Ovary (tissue), 9 donors: ENCODE data around the gene GSG1L. TPM values are rescaled to one million over a fixed set of nuclear protein-coding genes. Genes with fewer than 3 reads are reported as not detected.

ENCODE experiments used
- DNase-seq, 5 donors: peaks; one replicate each; pipeline ENCODE4 v3.0.0-alpha.2; 2019 to 2020
- H3K27ac ChIP-seq, 2 donors: fragments of 200-600 bp; one replicate each; pipeline versions ENCODE4 v1.5.1 to v1.8.0; 2019 to 2022
- H3K27me3 ChIP-seq: fragments of 200-600 bp; one replicate; pipeline ENCODE4 v1.8.0; 2022
- H3K36me3 ChIP-seq: fragments of 200-600 bp; sonication (generic); one replicate; pipeline ENCODE4 v1.5.1; 2019
- H3K4me1 ChIP-seq: one replicate; pipeline ENCODE4 v1.8.1; 2013; ENCODE audit warnings: mild to moderate bottlenecking, moderate library complexity; ENCODE audit not compliant: insufficient read depth
- H3K4me3 ChIP-seq: fragments of 200-600 bp; sonication (generic); one replicate; pipeline ENCODE4 v1.5.1; 2017
- H3K9me3 ChIP-seq, 2 donors: fragments of 200-600 bp in 1 of 2; sonication (generic) in 1 of 2; one replicate each; pipeline versions ENCODE4 v1.5.1 to v1.8.1; 2013 to 2019; ENCODE audit warnings: mild to moderate bottlenecking in 1 of 2, moderate library complexity in 1 of 2
- EP300 ChIP-seq: sonication (generic); formaldehyde crosslinking; IDR thresholded peaks from one replicate; pipeline ENCODE4 v1.6.1; 2017; ENCODE audit warnings: antibody characterized with exemption
- POLR2A ChIP-seq: fragments of 450-650 bp; IDR thresholded peaks from one replicate; pipeline ENCODE4 v1.6.1; 2017; ENCODE audit warnings: antibody characterized with exemption, mild to moderate bottlenecking, moderate library complexity
- WGBS, 3 donors: extraction: QIAGEN DNeasy Blood & Tissue Kit in 1 of 3; methylation state at CpG; one replicate each; pipeline versions ENCODE4 v1.1.5 to v1.1.7; 2013 to 2017; 5-methylcytosine and 5-hydroxymethylcytosine counted together
- intact Hi-C, 4 donors: fragments of 100-400 bp; cut with DNase I; formaldehyde crosslinking; loops; one replicate each; pipeline versions ENCODE4 v1.11.0 to v1.15.1; 2022 to 2023
- polyA plus RNA-seq, 2 donors: library from polyadenylated mRNA; stranded (reverse); fragments of 200-250 nt in 1 of 2; fragments of 350-450 nt in 1 of 2; fragmentation: Illumina TruSeq in 1 of 2; extraction: RNeasy Lipid Tissue Mini Kit (QIAGEN cat#74804) in 1 of 2; gene quantifications; one replicate each; pipeline ENCODE4 v1.2.3, GENCODE V29; 2013 to 2014
- total RNA-seq, 7 donors: library from RNA; depleted of rRNA in 2 of 7; stranded (reverse); fragments of >200 nt in 2 of 7; fragmentation: NEBNext Ultra II Directional in 3 of 7; extraction: Animal tissue kit (Norgen Biotek cat#: 25700) in 3 of 7; gene quantifications; one replicate each; pipeline versions ENCODE4 v1.1.0 to v1.2.4, GENCODE V29; 2016 to 2023
- TF ChIP-seq, protein P1 (sequence below), 3 donors: fragments of 450-650 bp in 2 of 3; fragments of 200-600 bp in 1 of 3; IDR thresholded peaks; one replicate each; pipeline versions ENCODE4 v1.5.1 to v1.8.0; 2016 to 2022; ENCODE audit warnings: antibody characterized with exemption in 3 of 3, mild to moderate bottlenecking in 1 of 3
- donor health status: DM: no; HTN: no; CAD: no; lungs with moderate emphysema.
- donor health status: DM: no; HTN: no; CAD: no.
- donor health status: Bipolar disorder and iron deficiency.
- donor health status: DM: yes; HTN: yes; CAD: no.
- donor health status: DM: no; HTN: no; CAD: no.
- donor health status: DM: yes; HTN: yes; CAD: no.

Gene GSG1L
- total and polyA plus RNA-seq, 9 donors = 0.30 to 1.1 (median 0.46) TPM; not detected in 4

- Histone ChIP-seq H3K9me3 (no peaks in the 10 kb centered on the region), H3K27me3 (no peaks in the 10 kb centered on the region), H3K4me3 (no peak overlapping the region), H3K36me3 (no peaks in the 10 kb centered on the region), H3K4me1 (no peaks in the 10 kb centered on the region), H3K27ac (no peak overlapping the region)
- DNase-seq = no peak
- TF ChIP-seq POLR2A (no peak), EP300 (no peak)
- TF ChIP-seq, protein P1, sequence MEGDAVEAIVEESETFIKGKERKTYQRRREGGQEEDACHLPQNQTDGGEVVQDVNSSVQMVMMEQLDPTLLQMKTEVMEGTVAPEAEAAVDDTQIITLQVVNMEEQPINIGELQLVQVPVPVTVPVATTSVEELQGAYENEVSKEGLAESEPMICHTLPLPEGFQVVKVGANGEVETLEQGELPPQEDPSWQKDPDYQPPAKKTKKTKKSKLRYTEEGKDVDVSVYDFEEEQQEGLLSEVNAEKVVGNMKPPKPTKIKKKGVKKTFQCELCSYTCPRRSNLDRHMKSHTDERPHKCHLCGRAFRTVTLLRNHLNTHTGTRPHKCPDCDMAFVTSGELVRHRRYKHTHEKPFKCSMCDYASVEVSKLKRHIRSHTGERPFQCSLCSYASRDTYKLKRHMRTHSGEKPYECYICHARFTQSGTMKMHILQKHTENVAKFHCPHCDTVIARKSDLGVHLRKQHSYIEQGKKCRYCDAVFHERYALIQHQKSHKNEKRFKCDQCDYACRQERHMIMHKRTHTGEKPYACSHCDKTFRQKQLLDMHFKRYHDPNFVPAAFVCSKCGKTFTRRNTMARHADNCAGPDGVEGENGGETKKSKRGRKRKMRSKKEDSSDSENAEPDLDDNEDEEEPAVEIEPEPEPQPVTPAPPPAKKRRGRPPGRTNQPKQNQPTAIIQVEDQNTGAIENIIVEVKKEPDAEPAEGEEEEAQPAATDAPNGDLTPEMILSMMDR (IDR thresholded peaks at IDR 0.05) = no peak
- 85 to 88% (median 86%) methylated on average over 10 of the region's 10 CpGs for WGBS, 3 donors
- intact Hi-C loops = no loop called here
Observed at GRCh38 chr16:28041615-28042014, 21.9 kb downstream of the GSG1L start.

GRCh38 chr16:28040039-28040438, 23.5 kb downstream of the GSG1L start:
- no peak for DNase-seq
- no peaks in the 10 kb centered on the region for H3K36me3 ChIP-seq

DNA sequence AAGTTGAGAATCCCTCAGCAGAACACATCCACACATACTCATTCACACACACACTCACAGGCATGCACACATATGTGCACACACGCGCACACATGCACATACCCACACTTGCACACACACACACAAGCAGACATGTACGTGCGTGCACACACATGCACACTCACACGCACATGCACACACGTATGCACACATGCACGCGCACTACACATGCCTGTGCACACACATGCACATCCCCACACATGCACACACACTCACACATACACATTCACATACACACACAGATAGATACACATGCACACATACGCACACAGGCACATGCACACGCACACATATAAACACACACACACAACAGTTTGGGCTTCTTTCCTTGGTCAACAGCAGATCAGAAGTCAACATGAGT, 24.0 kb downstream of the GSG1L start:
- no peaks in the 10 kb centered on the region for H3K9me3 ChIP-seq
- no peak overlapping the region for H3K4me3 ChIP-seq
- H3K4me1 ChIP-seq = no peaks in the 10 kb centered on the region
- 94 to 96% (median 96%) methylated on average over 10 of the region's 10 CpGs for WGBS, 3 donors
- no peaks in the 10 kb centered on the region for H3K27me3 ChIP-seq
- H3K36me3 ChIP-seq = no peaks in the 10 kb centered on the region
- intact Hi-C loops = no loop called here
- no peak overlapping the region for H3K27ac ChIP-seq
- no peak for DNase-seq
- TF ChIP-seq, protein P1 (IDR thresholded peaks at IDR 0.05) = no peak
- TF ChIP-seq EP300 (no peak), POLR2A (no peak)

More at GRCh38 chr16:28040039-28040438, 23.5 kb downstream of the GSG1L start:
- no peak overlapping the region for H3K27ac ChIP-seq
- intact Hi-C loops = no loop called here
- H3K9me3 ChIP-seq = no peaks in the 10 kb centered on the region
- no peak overlapping the region for H3K4me3 ChIP-seq
- H3K27me3 ChIP-seq = no peaks in the 10 kb centered on the region
- WGBS, 3 donors = 54 to 61% (median 59%) methylated on average over 8 of the region's 8 CpGs
- H3K4me1 ChIP-seq = no peaks in the 10 kb centered on the region
- TF ChIP-seq POLR2A = no peak
- TF ChIP-seq, protein P1 (IDR thresholded peaks at IDR 0.05) = no peak
- no peak for TF ChIP-seq EP300

- WGBS, 3 donors = 69 to 78% (median 72%) methylated on average over 12 of the region's 12 CpGs
- Histone ChIP-seq H3K27me3 (no peaks in the 10 kb centered on the region), H3K4me1 (no peaks in the 10 kb centered on the region), H3K9me3 (no peaks in the 10 kb centered on the region), H3K36me3 (no peaks in the 10 kb centered on the region), H3K27ac (no peak overlapping the region), H3K4me3 (no peak overlapping the region)
- TF ChIP-seq EP300 (no peak), POLR2A (no peak)
- TF ChIP-seq, protein P1 (IDR thresholded peaks at IDR 0.05) = no peak
- intact Hi-C loops = no loop called here
- DNase-seq = no peak
Observed at GRCh38 chr16:28038409-28038808, 25.1 kb downstream of the GSG1L start.
